CD4-positive, alpha-beta T cell treated with Interleukin-4 for 1 hour (primary cell): ENCODE results near the gene FGF14.
A peak's percentile ranks its signal among the peaks of the same experiment; 100 is the strongest.

Experiments used
- DNase-seq, 2 donors: peaks; one replicate each; pipeline ENCODE4 v3.0.0-alpha.2; 2020 to 2022

The FGF14 gene

GRCh38 chr13:101757446-101758039, 644.3 kb downstream of the FGF14 start:
- peak in 1 of 2 donors; percentile 56 for DNase-seq

GRCh38 chr13:101755228-101755887, 646.5 kb downstream of the FGF14 start:
- no peak for DNase-seq

- no peak for DNase-seq
These were observed 649.4 kb downstream of the FGF14 start for GRCh38 chr13:101752432-101752831.

GRCh38 chr13:101751488-101751887, 650.4 kb downstream of the FGF14 start:
- no peak for DNase-seq

- DNase-seq = no peak
These were observed 652.3 kb downstream of the FGF14 start for GRCh38 chr13:101749584-101749983.

- no peak for DNase-seq
These were observed 654.8 kb downstream of the FGF14 start for GRCh38 chr13:101747039-101747438.

GRCh38 chr13:101746513-101746912, 655.3 kb downstream of the FGF14 start:
- no peak for DNase-seq

GRCh38 chr13:101739382-101740178, 662.3 kb downstream of the FGF14 start:
- no peak for DNase-seq

GRCh38 chr13:101738336-101738735, 663.5 kb downstream of the FGF14 start:
- no peak for DNase-seq

- no peak for DNase-seq
These were observed 665.3 kb downstream of the FGF14 start for GRCh38 chr13:101736566-101736965.

- no peak for DNase-seq
These were observed 671.3 kb downstream of the FGF14 start for GRCh38 chr13:101730420-101731000.

- DNase-seq = no peak
These were observed 673.2 kb downstream of the FGF14 start for GRCh38 chr13:101728615-101729014.

- no peak for DNase-seq
These were observed 673.8 kb downstream of the FGF14 start for GRCh38 chr13:101728021-101728420.

- no peak for DNase-seq
These were observed 674.7 kb downstream of the FGF14 start for GRCh38 chr13:101727118-101727517.

- no peak for DNase-seq
These were observed 675.2 kb downstream of the FGF14 start for GRCh38 chr13:101726681-101727080.

- no peak for DNase-seq
These were observed 683.4 kb downstream of the FGF14 start for GRCh38 chr13:101718496-101718895.

GRCh38 chr13:101717353-101717752, 684.5 kb downstream of the FGF14 start:
- DNase-seq = no peak

- DNase-seq = no peak
These were observed 687.7 kb downstream of the FGF14 start for GRCh38 chr13:101714195-101714594.

GRCh38 chr13:101712026-101712348, 689.9 kb downstream of the FGF14 start:
- no peak for DNase-seq

GRCh38 chr13:101711307-101712025, 690.4 kb downstream of the FGF14 start:
- DNase-seq = no peak

- no peak for DNase-seq
These were observed 691.9 kb downstream of the FGF14 start for GRCh38 chr13:101709952-101710351.

GRCh38 chr13:101708115-101708514, 693.7 kb downstream of the FGF14 start:
- DNase-seq = no peak

- DNase-seq = no peak
These were observed 694.2 kb downstream of the FGF14 start for GRCh38 chr13:101707659-101708058.
